ENCODE data around the gene CPE. TPM values are rescaled to one million over a fixed set of nuclear protein-coding genes. Genes with fewer than 3 reads are reported as not detected.

CPE gene
- total RNA-seq, 2 experiments from 2014 or later = not detected

DNA sequence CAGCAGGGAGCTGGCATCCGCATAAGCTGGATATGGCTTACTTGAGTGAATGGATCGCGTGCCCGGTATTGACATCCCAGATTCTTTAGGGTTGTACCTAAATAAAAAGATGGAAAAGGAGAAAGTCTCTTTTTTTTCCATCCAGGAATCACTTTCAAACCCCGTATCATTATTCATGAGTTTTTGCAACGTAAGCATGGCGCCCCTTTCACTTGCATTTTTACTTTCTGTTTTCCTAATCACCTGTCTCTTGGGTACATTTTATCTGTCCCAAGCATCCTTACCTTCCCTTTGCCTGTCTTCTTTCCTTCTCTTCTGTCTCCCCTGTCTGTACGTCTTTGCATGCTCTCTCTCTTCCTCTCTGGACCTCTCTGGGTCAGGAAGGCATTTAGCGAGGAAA, 128.6 kb downstream of the CPE start:
- H4K20me1 ChIP-seq (ENCODE audit: insufficient read depth, low read length) = no peaks in the 10 kb centered on the region
- no peaks in the 10 kb centered on the region for H3K36me3 ChIP-seq (ENCODE audit: insufficient read depth, low read length)
- no peak overlapping the region for H3K4me3 ChIP-seq (ENCODE audit: low read depth, low read length, poor library complexity, severe bottlenecking)
- DNase-seq (ENCODE audit: low spot score) = no peak
- no peak overlapping the region for H2AFZ ChIP-seq (ENCODE audit: low read length)
- H3K9me2 ChIP-seq (ENCODE audit: insufficient read depth, low read length) = no peaks in the 10 kb centered on the region
- BruUV-seq (replicated peaks) = no TSS peak
- H3K27ac ChIP-seq (ENCODE audit: low read depth, low read length, poor library complexity, severe bottlenecking) = no peak overlapping the region
- intact Hi-C loops (cut with micrococcal nuclease; ENCODE audit: unreplicated experiment) = no loop called here
- no peaks in the 10 kb centered on the region for H3K79me2 ChIP-seq (ENCODE audit: insufficient read depth, low read depth, low read length)
- TF ChIP-seq, protein P1, sequence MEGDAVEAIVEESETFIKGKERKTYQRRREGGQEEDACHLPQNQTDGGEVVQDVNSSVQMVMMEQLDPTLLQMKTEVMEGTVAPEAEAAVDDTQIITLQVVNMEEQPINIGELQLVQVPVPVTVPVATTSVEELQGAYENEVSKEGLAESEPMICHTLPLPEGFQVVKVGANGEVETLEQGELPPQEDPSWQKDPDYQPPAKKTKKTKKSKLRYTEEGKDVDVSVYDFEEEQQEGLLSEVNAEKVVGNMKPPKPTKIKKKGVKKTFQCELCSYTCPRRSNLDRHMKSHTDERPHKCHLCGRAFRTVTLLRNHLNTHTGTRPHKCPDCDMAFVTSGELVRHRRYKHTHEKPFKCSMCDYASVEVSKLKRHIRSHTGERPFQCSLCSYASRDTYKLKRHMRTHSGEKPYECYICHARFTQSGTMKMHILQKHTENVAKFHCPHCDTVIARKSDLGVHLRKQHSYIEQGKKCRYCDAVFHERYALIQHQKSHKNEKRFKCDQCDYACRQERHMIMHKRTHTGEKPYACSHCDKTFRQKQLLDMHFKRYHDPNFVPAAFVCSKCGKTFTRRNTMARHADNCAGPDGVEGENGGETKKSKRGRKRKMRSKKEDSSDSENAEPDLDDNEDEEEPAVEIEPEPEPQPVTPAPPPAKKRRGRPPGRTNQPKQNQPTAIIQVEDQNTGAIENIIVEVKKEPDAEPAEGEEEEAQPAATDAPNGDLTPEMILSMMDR (conservative IDR thresholded peaks at IDR 0.05; ENCODE audit: low read length) = no peak
- no peak for TF ChIP-seq EZH2phosphoT487 (IDR thresholded peaks at IDR 0.05; ENCODE audit: borderline replicate concordance, low read depth, low read length)
- no peak overlapping the region for H3K4me2 ChIP-seq (ENCODE audit: low read length)
- CTCF ChIA-PET (ENCODE audit: unreplicated experiment) = interaction anchor here (0.6 kb wide), 1 partner anchor 475 kb away, joined by 4 read pairs; no protein-coding TSS in a partner anchor
- no peaks in the 10 kb centered on the region for H3K4me1 ChIP-seq (ENCODE audit: insufficient read depth, low read length, poor library complexity, severe bottlenecking)
- H3K9me3 ChIP-seq (ENCODE audit: low read length) = no peaks in the 10 kb centered on the region
- POLR2A ChIA-PET = interaction anchor here (0.6 kb wide), 1 partner anchor 25 kb away, joined by 4 read pairs; no protein-coding TSS in a partner anchor

DNA sequence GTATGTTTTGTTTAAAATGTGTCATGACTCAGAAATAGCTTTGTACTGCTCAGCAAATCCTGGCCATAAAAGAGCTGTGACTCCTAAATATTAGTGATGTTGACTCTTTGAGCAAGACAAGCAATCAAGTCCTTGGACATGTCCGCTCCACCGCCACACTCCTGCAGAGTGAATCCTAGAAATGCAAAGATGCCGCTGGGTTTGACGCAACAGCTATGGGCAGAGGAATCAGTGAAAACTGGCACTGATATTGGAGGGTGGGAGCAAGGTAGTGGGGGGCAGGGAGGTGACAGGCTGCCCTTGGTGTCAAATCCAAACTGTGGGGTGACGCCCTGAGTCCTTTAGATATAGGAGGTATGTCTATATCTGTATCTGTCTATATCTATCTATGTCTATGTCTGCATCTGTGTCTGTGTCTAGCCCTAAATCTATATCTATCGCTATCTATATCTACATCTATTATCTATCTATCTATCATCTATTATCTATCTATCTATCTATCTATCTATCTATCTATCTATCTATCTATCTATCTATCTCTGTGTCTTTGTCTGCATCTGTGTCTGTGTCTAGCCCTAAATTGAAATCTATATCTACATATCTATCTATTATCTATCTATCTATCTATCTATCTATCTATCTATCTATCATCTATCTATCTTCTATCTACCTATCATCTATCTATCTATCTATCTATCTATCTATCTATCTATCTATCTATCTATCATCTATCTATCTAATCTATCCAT, 129.7 kb downstream of the CPE start:
- BruUV-seq (replicated peaks) = no TSS peak
- Histone ChIP-seq H3K27ac (ENCODE audit: low read depth, low read length, poor library complexity, severe bottlenecking) (no peak overlapping the region), H3K4me2 (ENCODE audit: low read length) (no peak overlapping the region), H3K36me3 (ENCODE audit: insufficient read depth, low read length) (no peaks in the 10 kb centered on the region), H3K4me3 (ENCODE audit: low read depth, low read length, poor library complexity, severe bottlenecking) (no peak overlapping the region), H2AFZ (ENCODE audit: low read length) (no peak overlapping the region), H3K4me1 (ENCODE audit: insufficient read depth, low read length, poor library complexity, severe bottlenecking) (no peaks in the 10 kb centered on the region), H3K9me3 (ENCODE audit: low read length) (no peaks in the 10 kb centered on the region), H3K9me2 (ENCODE audit: insufficient read depth, low read length) (no peaks in the 10 kb centered on the region), H4K20me1 (ENCODE audit: insufficient read depth, low read length) (no peaks in the 10 kb centered on the region), H3K79me2 (ENCODE audit: insufficient read depth, low read depth, low read length) (no peaks in the 10 kb centered on the region)
- DNase-seq (ENCODE audit: low spot score) = no peak
- TF ChIP-seq, protein P1 (conservative IDR thresholded peaks at IDR 0.05; ENCODE audit: low read length) = no peak
- TF ChIP-seq EZH2phosphoT487 (IDR thresholded peaks at IDR 0.05; ENCODE audit: borderline replicate concordance, low read depth, low read length) = no peak
- intact Hi-C loops (cut with micrococcal nuclease; ENCODE audit: unreplicated experiment) = no loop called here
- ChIA-PET POLR2A (interaction anchor here (0.6 to 1.1 kb wide), 2 partner anchors 26 to 38 kb away, joined by 3 to 4 read pairs; no protein-coding TSS in a partner anchor), CTCF (ENCODE audit: unreplicated experiment) (no interaction called here)

DNA sequence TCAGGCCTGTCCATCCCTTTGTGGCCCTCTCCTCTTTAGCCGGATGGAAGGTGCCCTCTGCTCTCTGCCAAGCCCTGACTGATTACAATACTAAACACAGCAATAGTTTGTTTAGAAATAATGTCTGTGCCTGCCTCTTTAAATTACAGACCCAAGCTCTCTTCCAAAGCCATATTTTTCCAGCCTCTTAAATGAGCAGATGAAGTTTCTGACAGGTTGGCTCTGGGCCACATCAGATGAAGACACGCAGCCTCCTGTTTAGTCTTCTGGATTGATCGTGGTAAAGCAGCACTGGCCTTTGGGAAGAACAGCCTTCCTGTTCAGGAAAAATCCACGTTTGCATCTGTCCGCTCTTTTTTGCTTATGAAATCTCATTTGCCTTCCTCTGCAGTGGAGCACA, 133.6 kb downstream of the CPE start:
- H3K79me2 ChIP-seq (ENCODE audit: insufficient read depth, low read depth, low read length) = no peaks in the 10 kb centered on the region
- H3K4me3 ChIP-seq (ENCODE audit: low read depth, low read length, poor library complexity, severe bottlenecking) = no peak overlapping the region
- no peaks in the 10 kb centered on the region for H3K9me2 ChIP-seq (ENCODE audit: insufficient read depth, low read length)
- TF ChIP-seq, protein P1 (conservative IDR thresholded peaks at IDR 0.05; ENCODE audit: low read length) = no peak
- no peak for TF ChIP-seq EZH2phosphoT487 (IDR thresholded peaks at IDR 0.05; ENCODE audit: borderline replicate concordance, low read depth, low read length)
- H4K20me1 ChIP-seq (ENCODE audit: insufficient read depth, low read length) = no peaks in the 10 kb centered on the region
- H3K9me3 ChIP-seq (ENCODE audit: low read length) = no peaks in the 10 kb centered on the region
- no TSS peak for BruUV-seq (replicated peaks)
- CTCF ChIA-PET (ENCODE audit: unreplicated experiment) = no interaction called here
- no peaks in the 10 kb centered on the region for H3K36me3 ChIP-seq (ENCODE audit: insufficient read depth, low read length)
- H2AFZ ChIP-seq (ENCODE audit: low read length) = no peak overlapping the region
- H3K27ac ChIP-seq (ENCODE audit: low read depth, low read length, poor library complexity, severe bottlenecking) = no peak overlapping the region
- intact Hi-C loops (cut with micrococcal nuclease; ENCODE audit: unreplicated experiment) = no loop called here
- DNase-seq (ENCODE audit: low spot score) = no peak
- POLR2A ChIA-PET = no interaction called here
- no peak overlapping the region for H3K4me2 ChIP-seq (ENCODE audit: low read length)
- H3K4me1 ChIP-seq (ENCODE audit: insufficient read depth, low read length, poor library complexity, severe bottlenecking) = no peaks in the 10 kb centered on the region
